BLaER1 treated with 17β-estradiol and CSF1 and Interleukin-3, amounts not matched to agents 10 nM and 100 nM (cell line): ENCODE measurements around the gene TMEM114.

ENCODE experiments used
- H3K27ac ChIP-seq, 11 experiments: shearing (Covaris generic); formaldehyde crosslinking; 2 replicates each; pipeline ENCODE4 v1.8.1; 2022
- H3K27me3 ChIP-seq, 11 experiments: shearing (Covaris generic); formaldehyde crosslinking; 2 replicates each; pipeline ENCODE4 v1.8.1; 2022
- H3K36me3 ChIP-seq, 11 experiments: shearing (Covaris generic); formaldehyde crosslinking; 2 replicates each; pipeline ENCODE4 v1.8.1; 2022
- H3K4me1 ChIP-seq, 10 experiments: shearing (Covaris generic); formaldehyde crosslinking; 2 replicates each; pipeline ENCODE4 v1.8.1; 2022
- H3K4me2 ChIP-seq, 11 experiments: shearing (Covaris generic); formaldehyde crosslinking; 2 replicates each; pipeline ENCODE4 v1.8.1; 2022
- H3K4me3 ChIP-seq, 10 experiments: shearing (Covaris generic); formaldehyde crosslinking; 2 replicates each; pipeline ENCODE4 v1.8.1; 2022
- H3K9ac ChIP-seq, 11 experiments: shearing (Covaris generic); formaldehyde crosslinking; 2 replicates each; pipeline ENCODE4 v1.8.1; 2022
- H3K9me3 ChIP-seq, 11 experiments: shearing (Covaris generic); formaldehyde crosslinking; replicated peaks in 1 of 11; 2 replicates each; pipeline ENCODE4 v1.8.1; 2022
- H4K20me1 ChIP-seq, 11 experiments: shearing (Covaris generic); formaldehyde crosslinking; 2 replicates each; pipeline ENCODE4 v1.8.1; 2022
- Cebpa-rat ChIP-seq, 11 experiments: shearing (Covaris generic); IDR thresholded peaks; 2 replicates each; pipeline ENCODE4 v1.8.1; 2022

Gene TMEM114

GRCh38 chr16:8551388-8552332 is 38.7 kb downstream of the TMEM114 start:
- H3K9ac ChIP-seq: no peak overlapping the region
- H3K27ac ChIP-seq: no peak overlapping the region
- no peaks in the 10 kb centered on the region for H3K36me3 ChIP-seq
- no peak for TF ChIP-seq Cebpa-rat (IDR thresholded peaks at IDR 0.05)
- H3K9me3 ChIP-seq: no peaks in the 10 kb centered on the region
- no peaks in the 10 kb centered on the region for H3K27me3 ChIP-seq
- H3K4me3 ChIP-seq: no peak overlapping the region
- H4K20me1 ChIP-seq: no peaks in the 10 kb centered on the region
- no peaks in the 10 kb centered on the region for H3K4me1 ChIP-seq
- H3K4me2 ChIP-seq: no peak overlapping the region

GRCh38 chr16:8550728-8551387 is 39.5 kb downstream of the TMEM114 start:
- H3K27ac ChIP-seq: no peak overlapping the region
- no peaks in the 10 kb centered on the region for H3K9me3 ChIP-seq
- H3K4me1 ChIP-seq: no peaks in the 10 kb centered on the region
- no peaks in the 10 kb centered on the region for H3K27me3 ChIP-seq
- no peaks in the 10 kb centered on the region for H4K20me1 ChIP-seq
- H3K36me3 ChIP-seq: no peaks in the 10 kb centered on the region
- H3K9ac ChIP-seq: no peak overlapping the region
- no peak overlapping the region for H3K4me3 ChIP-seq
- no peak overlapping the region for H3K4me2 ChIP-seq
- TF ChIP-seq Cebpa-rat (IDR thresholded peaks at IDR 0.05): no peak

GRCh38 chr16:8549843-8550412 is 40.4 kb downstream of the TMEM114 start:
- H3K9me3 ChIP-seq: no peaks in the 10 kb centered on the region
- H3K4me2 ChIP-seq: no peak overlapping the region
- H3K4me1 ChIP-seq: no peaks in the 10 kb centered on the region
- H4K20me1 ChIP-seq: no peaks in the 10 kb centered on the region
- no peaks in the 10 kb centered on the region for H3K36me3 ChIP-seq
- no peaks in the 10 kb centered on the region for H3K27me3 ChIP-seq
- no peak overlapping the region for H3K27ac ChIP-seq
- TF ChIP-seq Cebpa-rat (IDR thresholded peaks at IDR 0.05): no peak
- no peak overlapping the region for H3K4me3 ChIP-seq
- H3K9ac ChIP-seq: no peak overlapping the region

- Histone ChIP-seq H3K9ac (no peak overlapping the region), H3K4me1 (no peaks in the 10 kb centered on the region), H3K4me3 (no peak overlapping the region), H3K27me3 (no peaks in the 10 kb centered on the region), H4K20me1 (no peaks in the 10 kb centered on the region), H3K9me3 (no peaks in the 10 kb centered on the region), H3K36me3 (no peaks in the 10 kb centered on the region), H3K27ac (no peak overlapping the region), H3K4me2 (no peak overlapping the region)
- no peak for TF ChIP-seq Cebpa-rat (IDR thresholded peaks at IDR 0.05)
These were observed 42.1 kb downstream of the TMEM114 start for GRCh38 chr16:8548166-8548565.

GRCh38 chr16:8547762-8548161 is 42.5 kb downstream of the TMEM114 start:
- Histone ChIP-seq H3K9me3 (no peaks in the 10 kb centered on the region), H3K27me3 (no peaks in the 10 kb centered on the region), H4K20me1 (no peaks in the 10 kb centered on the region), H3K4me2 (no peak overlapping the region), H3K36me3 (no peaks in the 10 kb centered on the region), H3K9ac (no peak overlapping the region), H3K27ac (no peak overlapping the region), H3K4me1 (no peaks in the 10 kb centered on the region), H3K4me3 (no peak overlapping the region)
- no peak for TF ChIP-seq Cebpa-rat (IDR thresholded peaks at IDR 0.05)

- Histone ChIP-seq H3K9ac (no peak overlapping the region), H3K4me3 (no peak overlapping the region), H4K20me1 (no peaks in the 10 kb centered on the region), H3K27me3 (no peaks in the 10 kb centered on the region), H3K36me3 (no peaks in the 10 kb centered on the region), H3K4me2 (no peak overlapping the region), H3K4me1 (no peaks in the 10 kb centered on the region), H3K9me3 (no peaks in the 10 kb centered on the region), H3K27ac (no peak overlapping the region)
- no peak for TF ChIP-seq Cebpa-rat (IDR thresholded peaks at IDR 0.05)
These were observed 45.9 kb downstream of the TMEM114 start for GRCh38 chr16:8544406-8544805.

- Histone ChIP-seq H3K4me2 (no peak overlapping the region), H4K20me1 (no peaks in the 10 kb centered on the region), H3K36me3 (no peaks in the 10 kb centered on the region), H3K27me3 (no peaks in the 10 kb centered on the region), H3K27ac (no peak overlapping the region), H3K9ac (no peak overlapping the region), H3K4me1 (no peaks in the 10 kb centered on the region), H3K9me3 (no peaks in the 10 kb centered on the region), H3K4me3 (no peak overlapping the region)
- no peak for TF ChIP-seq Cebpa-rat (IDR thresholded peaks at IDR 0.05)
These were observed 47.1 kb downstream of the TMEM114 start for GRCh38 chr16:8543258-8543657.

- no peak overlapping the region for H3K27ac ChIP-seq
- H3K27me3 ChIP-seq: no peaks in the 10 kb centered on the region
- H3K36me3 ChIP-seq: no peaks in the 10 kb centered on the region
- no peaks in the 10 kb centered on the region for H4K20me1 ChIP-seq
- no peak overlapping the region for H3K4me3 ChIP-seq
- no peak overlapping the region for H3K4me2 ChIP-seq
- no peaks in the 10 kb centered on the region for H3K9me3 ChIP-seq
- H3K4me1 ChIP-seq: no peaks in the 10 kb centered on the region
- no peak overlapping the region for H3K9ac ChIP-seq
- TF ChIP-seq Cebpa-rat (IDR thresholded peaks at IDR 0.05): no peak
These were observed 47.9 kb downstream of the TMEM114 start for GRCh38 chr16:8542393-8542792.

GRCh38 chr16:8541868-8542267 is 48.4 kb downstream of the TMEM114 start:
- no peak for TF ChIP-seq Cebpa-rat (IDR thresholded peaks at IDR 0.05)
- no peaks in the 10 kb centered on the region for H3K9me3 ChIP-seq
- H3K36me3 ChIP-seq: no peaks in the 10 kb centered on the region
- no peak overlapping the region for H3K4me3 ChIP-seq
- no peak overlapping the region for H3K27ac ChIP-seq
- H3K4me1 ChIP-seq: no peaks in the 10 kb centered on the region
- H3K27me3 ChIP-seq: no peaks in the 10 kb centered on the region
- H3K9ac ChIP-seq: no peak overlapping the region
- no peak overlapping the region for H3K4me2 ChIP-seq
- no peaks in the 10 kb centered on the region for H4K20me1 ChIP-seq
